Activated CD8-positive, alpha-beta T cell treated with anti-CD3 and anti-CD28 coated beads for 36 hours (primary cell): Measurements from ENCODE around the gene ABCA10. TPM values are rescaled to one million over a fixed set of nuclear protein-coding genes. Genes with fewer than 3 reads are reported as not detected.

Experiments used
- ATAC-seq: fragments of 200-7000 bp; cut with Tn5 transposase; one replicate; pipeline ENCODE4 v1.10.0; 2021; ENCODE audit warnings: mild to moderate bottlenecking, moderate library complexity
- CTCF ChIA-PET: fragments of 350-600 bp; sonication (Branson Sonifier 250); formaldehyde crosslinking; loops from one replicate; lab custom pipeline; 2021; ENCODE audit warnings: antibody characterized with exemption; lab: Charles Lee
- POLR2A ChIA-PET: fragments of 350-600 bp; sonication (Branson Sonifier 250); formaldehyde crosslinking; loops from one replicate; lab custom pipeline; 2021; ENCODE audit warnings: antibody characterized with exemption; lab: Charles Lee
- DNase-seq: peaks from one replicate; pipeline ENCODE4 v3.0.0-alpha.2; 2020
- H3K27ac Mint-ChIP-seq: one replicate; pipeline ENCODE4 v1.8.0; 2021; ENCODE audit warnings: mild to moderate bottlenecking, mixed read lengths
- H3K27me3 Mint-ChIP-seq: one replicate; pipeline ENCODE4 v1.8.0; 2021; ENCODE audit warnings: mixed read lengths
- H3K36me3 Mint-ChIP-seq: one replicate; pipeline ENCODE4 v1.8.0; 2021; ENCODE audit warnings: low read depth, mixed read lengths
- H3K4me1 Mint-ChIP-seq: one replicate; pipeline ENCODE4 v1.8.0; 2021; ENCODE audit warnings: low read depth, mixed read lengths
- H3K4me3 Mint-ChIP-seq: one replicate; pipeline ENCODE4 v1.8.0; 2021; ENCODE audit warnings: mild to moderate bottlenecking, moderate library complexity, mixed read lengths
- H3K9me3 Mint-ChIP-seq: one replicate; pipeline ENCODE4 v1.8.0; 2021; ENCODE audit warnings: mixed read lengths
- CTCF ChIP-seq: fragments of 200-600 bp; IDR thresholded peaks from one replicate; pipeline ENCODE4 v1.8.0; 2022; ENCODE audit warnings: antibody characterized with exemption, mild to moderate bottlenecking
- intact Hi-C: fragments of 100-400 bp; cut with micrococcal nuclease; formaldehyde crosslinking; loops from one replicate; pipeline ENCODE4 v1.10.0; 2022
- total RNA-seq, 2 experiments: library from RNA; stranded (reverse); gene quantifications; one replicate each; pipeline ENCODE4 v1.2.3, GENCODE V29; 2021

ABCA10 gene
- total RNA-seq, 2 experiments from 2014 or later, result 0.45 TPM; not detected in 1

GRCh38 chr17:69123626-69124025 lies 105.0 kb downstream of the ABCA10 start:
- no peak overlapping the region for H3K27ac Mint-ChIP-seq
- no peak for ATAC-seq
- intact Hi-C loops, result no loop called here
- no peaks in the 10 kb centered on the region for H3K27me3 Mint-ChIP-seq
- no peak overlapping the region for H3K4me3 Mint-ChIP-seq
- H3K9me3 Mint-ChIP-seq, result no peaks in the 10 kb centered on the region
- ChIA-PET CTCF (interaction anchor here (1.5 kb wide), 1 partner anchor 12 kb away, joined by 3 read pairs; no protein-coding TSS in a partner anchor), POLR2A (no interaction called here)
- H3K36me3 Mint-ChIP-seq, result no peaks in the 10 kb centered on the region
- no peaks in the 10 kb centered on the region for H3K4me1 Mint-ChIP-seq
- no peak for DNase-seq
- TF ChIP-seq CTCF, result no peak

- ChIA-PET POLR2A (no interaction called here), CTCF (no interaction called here)
- no peak for ATAC-seq
- TF ChIP-seq CTCF, result no peak
- H3K27ac Mint-ChIP-seq, result no peak overlapping the region
- no peaks in the 10 kb centered on the region for H3K9me3 Mint-ChIP-seq
- no peak overlapping the region for H3K4me3 Mint-ChIP-seq
- no peaks in the 10 kb centered on the region for H3K4me1 Mint-ChIP-seq
- intact Hi-C loops, result no loop called here
- no peaks in the 10 kb centered on the region for H3K27me3 Mint-ChIP-seq
- DNase-seq, result no peak
- no peaks in the 10 kb centered on the region for H3K36me3 Mint-ChIP-seq
Observed at GRCh38 chr17:69122065-69122464, 106.6 kb downstream of the ABCA10 start.

- H3K4me3 Mint-ChIP-seq, result no peak overlapping the region
- no peaks in the 10 kb centered on the region for H3K27me3 Mint-ChIP-seq
- TF ChIP-seq CTCF, result no peak
- CTCF ChIA-PET, result no interaction called here
- H3K4me1 Mint-ChIP-seq, result no peaks in the 10 kb centered on the region
- H3K27ac Mint-ChIP-seq, result no peak overlapping the region
- H3K9me3 Mint-ChIP-seq, result no peaks in the 10 kb centered on the region
- ATAC-seq, result no peak
- intact Hi-C loops, result no loop called here
- POLR2A ChIA-PET, result no interaction called here
- no peak for DNase-seq
- H3K36me3 Mint-ChIP-seq, result no peaks in the 10 kb centered on the region
Observed at GRCh38 chr17:69117855-69118784, 110.5 kb downstream of the ABCA10 start.

- no peaks in the 10 kb centered on the region for H3K27me3 Mint-ChIP-seq
- DNase-seq (no peak), ATAC-seq (no peak)
- H3K27ac Mint-ChIP-seq, result no peak overlapping the region
- no peak overlapping the region for H3K4me3 Mint-ChIP-seq
- TF ChIP-seq CTCF, result no peak
- H3K4me1 Mint-ChIP-seq, result no peaks in the 10 kb centered on the region
- no peaks in the 10 kb centered on the region for H3K9me3 Mint-ChIP-seq
- intact Hi-C loops, result no loop called here
- no peaks in the 10 kb centered on the region for H3K36me3 Mint-ChIP-seq
- POLR2A ChIA-PET, result no interaction called here
- CTCF ChIA-PET, result no interaction called here
Observed at GRCh38 chr17:69111794-69112193, 116.8 kb downstream of the ABCA10 start.
